Inferior parietal cortex (tissue), 1 donor: ENCODE data around the gene DNPEP.

Source experiments
- DNase-seq: peaks from one replicate; pipeline ENCODE4 v3.0.0-alpha.2; 2016; ENCODE audit errors: extremely low spot score

Gene DNPEP

GRCh38 chr2:219362072-219362471, 25.6 kb downstream of the DNPEP start:
- no peak for DNase-seq

DNA sequence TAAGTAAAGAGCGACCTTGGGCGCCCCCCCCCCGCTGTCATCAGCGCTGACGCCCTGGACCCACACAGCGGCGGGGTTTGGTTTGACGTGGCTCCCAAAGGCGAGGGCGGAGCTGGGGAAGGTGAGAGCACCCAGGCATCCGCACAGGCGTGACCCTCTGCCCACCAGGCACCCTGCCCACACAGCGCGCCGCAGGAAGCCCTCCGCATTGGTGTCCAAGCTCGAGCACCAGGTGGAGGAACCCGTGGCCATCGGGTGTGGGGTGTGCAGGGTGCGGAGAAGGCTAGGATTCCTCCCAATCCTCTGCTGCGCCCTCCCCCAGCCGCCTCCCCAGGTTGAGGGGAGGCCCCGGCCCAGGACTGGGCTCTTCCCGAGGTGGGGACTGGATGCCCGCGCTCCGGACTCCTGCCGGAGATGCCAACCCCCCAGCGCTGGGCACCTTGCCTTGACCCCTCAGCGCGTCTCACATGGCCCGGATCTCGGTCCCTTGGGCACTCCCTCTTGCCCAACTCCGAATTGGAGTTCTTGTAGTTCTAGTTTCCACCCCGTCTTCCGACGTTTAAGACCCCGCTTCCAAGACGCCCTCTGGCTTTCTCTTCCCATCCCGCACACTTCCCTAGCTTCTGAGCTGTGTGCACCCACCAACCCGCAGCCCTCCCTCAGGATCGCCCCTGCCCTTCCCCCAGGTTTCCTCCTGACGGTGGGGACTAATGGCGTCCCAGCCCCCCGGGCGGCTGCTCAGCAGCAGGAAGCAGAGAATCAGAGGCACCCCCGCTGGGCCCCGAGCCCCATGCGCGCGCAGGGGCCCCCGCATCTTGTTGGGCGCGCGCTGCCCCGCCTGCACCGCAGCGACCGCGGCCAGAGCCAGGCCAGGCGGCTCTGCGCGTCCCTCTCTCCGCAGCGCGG, 29.3 kb downstream of the DNPEP start:
- no peak for DNase-seq

DNA sequence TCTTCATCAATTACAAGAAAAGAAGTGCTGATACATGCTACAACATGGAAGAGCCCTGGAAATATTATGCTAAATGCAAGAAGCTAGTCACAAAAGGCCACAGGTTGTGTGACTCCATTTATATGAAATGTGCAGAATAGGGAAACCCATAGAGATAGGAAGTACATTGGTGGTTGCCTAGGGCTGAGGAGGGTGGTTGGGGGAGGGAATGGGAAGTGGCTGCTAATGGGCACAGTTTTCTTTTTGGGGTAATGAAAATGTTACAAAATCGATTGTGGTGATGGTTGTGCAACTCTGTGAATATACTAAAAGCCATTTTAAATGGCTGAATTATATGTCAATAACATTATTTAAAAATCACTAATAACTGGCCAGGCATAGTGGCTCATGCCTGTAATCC, 30.9 kb downstream of the DNPEP start:
- DNase-seq = no peak

- no peak for DNase-seq
Observed at GRCh38 chr2:219354582-219354981, 33.1 kb downstream of the DNPEP start.

- no peak for DNase-seq
Observed at GRCh38 chr2:219353129-219353528, 34.6 kb downstream of the DNPEP start.

- DNase-seq = peak; percentile 82
Observed at GRCh38 chr2:219352448-219353023, 35.2 kb downstream of the DNPEP start.

DNA sequence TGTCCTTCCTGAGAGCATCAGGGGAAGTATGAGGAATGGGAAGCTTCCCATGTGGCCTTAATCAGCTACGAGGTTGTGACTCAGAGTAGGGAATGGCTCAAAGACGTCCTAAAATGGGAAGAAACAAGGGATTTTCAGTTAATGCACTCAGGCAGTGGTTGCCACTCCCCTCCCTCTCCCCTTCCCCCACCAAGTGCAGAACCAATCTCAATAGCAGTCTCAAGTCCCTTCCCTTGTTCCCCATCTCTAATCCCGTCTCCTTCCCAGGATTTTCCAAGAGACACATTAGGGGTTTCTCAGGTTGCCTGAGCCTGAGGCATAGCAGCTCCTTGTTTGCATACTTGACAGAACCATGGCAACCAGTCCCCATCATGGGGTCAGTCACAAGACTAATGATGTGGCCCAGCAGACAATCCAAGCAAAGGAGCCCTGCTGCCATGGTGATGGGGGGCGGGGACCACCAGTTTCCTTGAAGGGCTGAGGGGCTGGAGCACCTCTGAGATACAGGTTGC, 36.9 kb downstream of the DNPEP start:
- DNase-seq = no peak

GRCh38 chr2:219350215-219350614, 37.5 kb downstream of the DNPEP start:
- no peak for DNase-seq

GRCh38 chr2:219344751-219345430, 42.8 kb downstream of the DNPEP start:
- peak; percentile 60 for DNase-seq

DNA sequence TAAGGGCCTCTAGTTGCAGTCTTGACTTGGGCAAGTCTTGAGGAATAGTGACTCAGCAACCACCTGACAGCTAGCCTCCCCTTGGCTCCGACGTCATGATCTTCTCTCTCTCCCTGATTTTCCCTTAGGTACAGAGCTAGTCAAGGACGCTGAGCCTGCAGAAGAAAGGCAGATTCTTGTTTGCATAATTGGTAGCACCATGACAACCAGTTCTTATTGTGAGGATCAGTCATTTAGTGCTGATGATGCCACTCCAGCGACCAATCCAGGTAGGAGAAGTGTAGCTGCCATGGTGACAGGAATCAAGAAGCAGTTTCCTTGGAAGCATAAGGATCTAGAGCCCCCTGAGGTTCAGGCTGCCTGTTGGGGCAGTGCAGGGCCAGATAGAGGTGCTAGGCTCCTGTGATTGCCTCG, 52.3 kb downstream of the DNPEP start:
- DNase-seq = no peak

- no peak for DNase-seq
Observed at GRCh38 chr2:219334076-219334475, 53.6 kb downstream of the DNPEP start.

GRCh38 chr2:219332542-219332941, 55.2 kb downstream of the DNPEP start, which contains the start of gene RESP18:
RESP18 (minus strand) TSS chr2:219332744.
- no peak for DNase-seq

- DNase-seq = peak; percentile 5
Observed at GRCh38 chr2:219331560-219332213, 56.0 kb downstream of the DNPEP start.

DNA sequence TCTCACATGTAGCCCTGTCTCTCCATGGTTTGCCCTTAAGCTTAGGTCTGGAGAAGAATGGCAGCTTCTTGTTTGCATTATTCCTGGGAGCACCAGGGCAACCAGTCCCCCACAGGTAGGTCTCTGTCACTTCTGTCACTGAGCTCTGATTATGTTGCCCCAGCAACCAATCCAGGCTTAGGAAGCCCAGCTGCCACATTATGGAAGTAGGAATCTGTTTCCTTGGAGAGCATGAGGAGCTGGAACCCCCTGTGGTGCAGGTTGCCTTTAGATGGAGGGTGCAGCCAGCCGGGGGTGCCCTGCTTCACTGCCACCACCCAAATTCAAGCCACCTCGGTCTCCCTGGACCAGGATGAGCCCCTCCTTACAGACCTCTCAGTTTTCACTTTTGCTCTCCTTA, 60.0 kb downstream of the DNPEP start:
- DNase-seq = no peak

DNA sequence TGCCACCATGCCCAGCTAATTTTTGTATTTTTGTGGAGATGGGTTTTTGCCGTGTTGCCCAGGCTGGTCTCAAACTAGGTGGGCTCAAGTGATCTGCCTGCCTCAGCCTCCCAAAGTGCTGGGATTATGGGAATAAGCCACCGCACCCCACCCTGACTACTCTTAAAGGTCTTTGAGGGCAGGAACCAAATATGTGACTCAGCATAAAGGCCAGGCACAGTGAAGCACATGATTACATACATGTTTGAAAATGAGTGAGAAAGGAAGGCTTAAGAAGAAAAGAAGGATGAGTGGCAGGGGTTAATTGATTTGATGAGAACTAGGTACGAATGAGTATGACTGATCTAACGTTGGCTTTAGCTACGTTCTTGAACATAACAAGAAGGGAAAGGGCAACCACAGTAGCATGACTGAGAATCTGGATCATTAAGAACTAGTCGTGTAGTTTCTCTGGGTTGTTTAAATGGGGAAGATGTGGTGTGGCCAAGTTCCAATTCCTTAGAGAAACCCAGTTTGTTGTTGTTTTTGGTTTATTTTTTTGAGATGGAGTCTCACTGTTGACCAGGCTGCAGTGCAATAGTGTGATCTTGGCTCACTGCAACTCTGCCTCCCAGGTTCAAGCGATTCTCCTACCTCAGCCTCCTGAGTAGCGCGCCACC, 61.9 kb downstream of the DNPEP start:
- no peak for DNase-seq

DNA sequence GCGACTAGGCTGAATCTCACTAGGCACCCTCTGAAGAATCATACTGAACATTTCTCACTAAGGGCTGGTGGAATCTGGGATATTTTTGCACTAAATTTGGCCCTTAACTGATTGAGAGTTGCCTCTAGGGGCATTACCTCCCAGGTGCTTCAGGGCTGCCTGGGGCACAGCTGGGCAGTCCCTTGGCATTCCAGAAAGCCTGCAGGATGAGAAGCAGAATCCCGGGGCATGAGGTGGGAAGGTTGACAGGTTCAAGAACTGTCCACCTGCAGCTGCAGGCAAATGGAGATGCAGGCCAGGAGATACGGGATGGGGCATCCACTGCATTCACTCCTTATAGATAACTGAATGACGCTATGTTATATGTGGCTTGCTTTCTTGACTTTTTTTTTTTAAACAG, 62.6 kb downstream of the DNPEP start:
- no peak for DNase-seq

DNA sequence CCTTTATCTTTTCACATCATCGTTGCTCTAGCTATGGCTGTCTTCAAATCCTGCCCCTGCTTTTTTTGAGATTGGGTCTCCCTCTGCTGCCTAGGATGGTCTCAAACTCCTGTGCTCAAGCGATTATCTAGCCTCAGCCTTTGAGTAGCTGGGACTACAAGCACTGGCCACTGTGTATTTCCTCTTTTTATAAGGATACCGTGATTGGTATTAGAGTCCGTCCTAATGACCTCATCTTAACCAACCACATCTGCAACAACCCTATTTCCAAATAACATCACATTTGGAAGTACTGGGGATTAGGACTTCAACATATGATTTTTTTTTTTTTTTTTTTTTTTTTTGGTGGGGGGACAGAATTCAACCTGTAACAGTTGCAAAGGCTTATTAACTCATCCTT, 64.3 kb downstream of the DNPEP start:
- DNase-seq = no peak
